Neural crest cell (in vitro differentiated cells): ENCODE measurements around the gene UGT1A10. TPM values are rescaled to one million over a fixed set of nuclear protein-coding genes. Genes with fewer than 3 reads are reported as not detected.

Experiments used
- DNase-seq: peaks from one replicate; pipeline ENCODE4 v3.0.0; 2021; ENCODE audit warnings: low read depth, mixed read lengths, low spot score
- H3K27ac Mint-ChIP-seq: one replicate; pipeline ENCODE4 v1.8.0; 2021; ENCODE audit warnings: mild to moderate bottlenecking, mixed read lengths; ENCODE audit not compliant: unreplicated experiment
- H3K27me3 Mint-ChIP-seq: 2 replicates; pipeline ENCODE4 v1.8.0; 2021; ENCODE audit warnings: low read depth, mild to moderate bottlenecking, mixed read lengths
- H3K36me3 Mint-ChIP-seq: 2 replicates; pipeline ENCODE4 v1.8.0; 2021; ENCODE audit warnings: low read depth, mild to moderate bottlenecking, mixed read lengths
- H3K4me1 Mint-ChIP-seq: 2 replicates; pipeline ENCODE4 v1.8.0; 2021; ENCODE audit warnings: mixed read lengths
- H3K4me3 Mint-ChIP-seq: one replicate; pipeline ENCODE4 v1.8.0; 2021; ENCODE audit warnings: mild to moderate bottlenecking, mixed read lengths
- H3K9me3 Mint-ChIP-seq: 2 replicates; pipeline ENCODE4 v1.8.0; 2021; ENCODE audit warnings: mixed read lengths
- CTCF ChIP-seq: fragments of 200-600 bp; sonication (generic); conservative IDR thresholded peaks from 2 replicates; pipeline ENCODE4 v1.5.0; 2021; ENCODE audit warnings: antibody characterized with exemption, mild to moderate bottlenecking
- total RNA-seq: library from RNA; stranded (reverse); gene quantifications from 2 replicates; pipeline ENCODE4 v1.2.1, GENCODE V29; 2021

Gene UGT1A10
- total RNA-seq, 1 donor from 2014 or later = not detected

GRCh38 chr2:233754872-233755611 is 118.8 kb downstream of the UGT1A10 start:
- Mint-ChIP-seq H3K27me3 (no peaks in the 10 kb centered on the region), H3K36me3 (peaks cover 11% of the 10 kb centered on the region), H3K4me1 (peaks cover 7% of the 10 kb centered on the region), H3K27ac (no peak overlapping the region), H3K9me3 (peaks cover 13% of the 10 kb centered on the region), H3K4me3 (no peak overlapping the region)
- no peak for DNase-seq
- TF ChIP-seq CTCF = no peak

GRCh38 chr2:233756429-233757081 is 120.3 kb downstream of the UGT1A10 start:
- peaks cover 6% of the 10 kb centered on the region for H3K36me3 Mint-ChIP-seq
- no peak for TF ChIP-seq CTCF
- H3K4me1 Mint-ChIP-seq = peaks cover 7% of the 10 kb centered on the region

GRCh38 chr2:233758141-233758540 is 121.9 kb downstream of the UGT1A10 start:
- no peak for DNase-seq
- Mint-ChIP-seq H3K27ac (no peak overlapping the region), H3K27me3 (no peaks in the 10 kb centered on the region), H3K9me3 (peaks cover 3% of the 10 kb centered on the region), H3K4me3 (no peak overlapping the region), H3K4me1 (peaks cover under 1% of the 10 kb centered on the region), H3K36me3 (no peaks in the 10 kb centered on the region)
- TF ChIP-seq CTCF = no peak

More at GRCh38 chr2:233756429-233757081, 120.3 kb downstream of the UGT1A10 start:
- Mint-ChIP-seq H3K27me3 (no peaks in the 10 kb centered on the region), H3K27ac (no peak overlapping the region), H3K9me3 (peaks cover 10% of the 10 kb centered on the region), H3K4me3 (no peak overlapping the region)
- DNase-seq = no peak

- Mint-ChIP-seq H3K4me3 (no peak overlapping the region), H3K27me3 (no peaks in the 10 kb centered on the region), H3K27ac (no peak overlapping the region), H3K4me1 (no peaks in the 10 kb centered on the region), H3K36me3 (no peaks in the 10 kb centered on the region), H3K9me3 (peaks cover 3% of the 10 kb centered on the region)
- TF ChIP-seq CTCF = no peak
- no peak for DNase-seq
Observed at GRCh38 chr2:233758849-233759248, 122.6 kb downstream of the UGT1A10 start.

GRCh38 chr2:233760043-233760442 is 123.8 kb downstream of the UGT1A10 start, which contains the start of gene UGT1A1:
TSS of gene UGT1A1 (plus strand) at chr2:233760270. CDS start at chr2:233760288, 18 bp downstream.
- Mint-ChIP-seq H3K36me3 (no peaks in the 10 kb centered on the region), H3K4me1 (no peaks in the 10 kb centered on the region), H3K9me3 (no peaks in the 10 kb centered on the region), H3K27ac (no peak within 1 kb of the TSS), H3K4me3 (no peak within 1 kb of the TSS), H3K27me3 (no peaks in the 10 kb centered on the region)
- TF ChIP-seq CTCF = no peak
- DNase-seq = no peak
